Middle frontal gyrus (tissue), 1 donor: ENCODE measurements around the gene RELL2.
"Not testable (repeated sequence)": the region's sequence is repeated elsewhere in the genome, so short reads cannot be mapped to it uniquely, and the experiment has no call there.

Source experiments
- DNase-seq: peaks from one replicate; pipeline ENCODE4 v3.0.0-alpha.2; 2015; ENCODE audit warnings: low spot score; ENCODE audit errors: extremely low spot score

The RELL2 gene, protein sequence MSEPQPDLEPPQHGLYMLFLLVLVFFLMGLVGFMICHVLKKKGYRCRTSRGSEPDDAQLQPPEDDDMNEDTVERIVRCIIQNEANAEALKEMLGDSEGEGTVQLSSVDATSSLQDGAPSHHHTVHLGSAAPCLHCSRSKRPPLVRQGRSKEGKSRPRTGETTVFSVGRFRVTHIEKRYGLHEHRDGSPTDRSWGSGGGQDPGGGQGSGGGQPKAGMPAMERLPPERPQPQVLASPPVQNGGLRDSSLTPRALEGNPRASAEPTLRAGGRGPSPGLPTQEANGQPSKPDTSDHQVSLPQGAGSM

DNA sequence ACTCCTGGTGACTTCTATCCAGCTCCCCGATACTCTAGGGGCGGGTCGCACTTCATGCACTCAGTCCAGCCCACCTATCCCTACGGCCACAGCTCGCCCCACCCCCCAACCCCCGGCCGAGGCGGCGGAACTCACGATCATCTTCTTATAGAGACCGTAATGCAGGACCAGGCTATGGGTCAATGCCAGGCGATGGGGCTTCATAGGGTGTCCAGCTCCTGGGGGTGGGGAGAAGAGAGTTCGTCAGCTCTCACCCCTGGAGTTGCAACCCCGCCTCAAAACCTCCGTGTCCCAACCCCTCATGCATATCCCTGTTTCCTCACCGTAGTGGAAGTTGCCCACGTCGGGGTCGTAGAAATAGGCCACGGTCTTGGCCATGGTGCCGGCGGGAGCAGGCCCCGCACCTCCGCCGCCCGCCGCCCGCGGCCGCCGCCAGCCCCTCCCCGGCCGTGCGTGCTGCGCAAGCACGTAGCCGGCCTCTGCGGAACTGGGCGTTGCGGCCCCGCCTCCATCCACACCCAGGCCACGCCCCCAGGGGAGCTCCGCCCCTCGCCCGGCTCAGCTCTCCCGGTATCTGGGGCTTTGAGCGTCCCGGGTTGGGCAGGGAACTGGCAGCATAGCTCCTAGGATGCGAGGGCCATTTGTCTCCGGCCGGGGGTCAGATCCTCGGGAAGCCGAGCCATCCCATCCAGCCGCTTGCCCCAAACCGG lies at the start of gene RELL2, which contains the start of gene HDAC3:
RELL2 (plus strand) TSS at position 585 of the 710 bp plus-strand sequence. CDS start 1,229 bp downstream, outside the sequence.
HDAC3 (minus strand) TSS at position 437 of the 710 bp plus-strand sequence; CDS start at position 378, 59 bp downstream.
- peak; percentile 87 for DNase-seq

GRCh38 chr5:141590127-141590526 lies 46.7 kb upstream of the RELL2 start:
- no peak for DNase-seq

GRCh38 chr5:141596867-141597266 lies 39.9 kb upstream of the RELL2 start:
- no peak for DNase-seq

DNA sequence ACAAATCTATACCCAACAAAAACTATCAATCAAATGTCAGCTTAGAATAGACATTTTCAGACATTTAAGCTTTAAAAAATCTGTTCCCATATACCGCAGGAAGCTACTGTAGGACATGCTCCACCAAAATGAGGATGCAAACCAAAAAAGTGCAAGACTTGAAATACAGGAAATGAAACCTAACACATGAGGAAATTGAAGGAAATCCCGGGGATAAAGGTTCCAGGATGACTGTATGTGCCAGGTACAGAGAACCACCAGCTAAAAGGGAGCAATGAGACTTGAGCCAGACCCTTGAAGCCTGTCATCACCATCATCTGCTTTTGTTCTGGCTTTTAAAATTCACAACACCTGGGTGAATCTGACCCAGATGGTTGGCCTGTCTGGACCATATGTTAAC lies 39.4 kb upstream of the RELL2 start:
- DNase-seq = no peak

DNA sequence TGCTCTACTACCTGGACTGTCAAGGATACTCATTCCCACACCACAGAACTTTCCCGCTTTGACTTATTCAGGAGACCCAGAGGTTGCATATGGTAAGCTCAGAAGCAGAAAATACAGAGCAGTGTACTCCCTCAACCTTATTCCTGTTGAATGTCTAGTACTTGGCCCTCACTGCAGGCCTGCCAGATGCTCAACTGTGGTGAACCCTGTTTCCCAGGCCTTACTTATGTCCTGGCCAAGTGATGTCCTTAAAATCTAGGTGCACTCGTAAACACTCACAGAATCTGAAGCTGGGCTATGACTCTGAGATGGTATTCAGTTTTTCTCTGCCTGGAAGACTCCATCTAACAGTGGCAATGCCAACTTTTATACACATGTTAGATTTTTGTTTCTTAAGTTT lies 39.0 kb upstream of the RELL2 start:
- no peak for DNase-seq

GRCh38 chr5:141598391-141599345 lies 38.1 kb upstream of the RELL2 start:
- no peak for DNase-seq

DNA sequence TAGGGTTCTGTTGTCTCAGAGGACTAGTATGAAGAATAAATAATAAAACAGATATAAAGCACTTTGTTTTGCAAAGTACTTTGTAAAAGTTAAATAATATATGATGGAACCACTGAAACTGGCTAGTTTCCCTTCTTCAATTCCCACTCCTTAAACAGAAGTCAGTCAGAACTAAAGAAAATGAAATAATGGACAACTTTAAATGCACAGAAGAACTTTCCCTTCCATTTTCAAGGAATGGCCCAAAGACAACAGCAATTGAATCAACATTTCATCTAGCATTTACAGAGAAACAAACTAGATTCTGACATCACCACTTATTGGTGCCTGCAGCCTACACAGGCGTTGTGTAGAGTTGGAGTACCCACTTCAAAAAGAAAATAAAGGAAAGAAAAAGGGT lies 34.2 kb upstream of the RELL2 start:
- no peak for DNase-seq

- no peak for DNase-seq
These were observed 32.7 kb upstream of the RELL2 start for GRCh38 chr5:141603923-141604717.

DNA sequence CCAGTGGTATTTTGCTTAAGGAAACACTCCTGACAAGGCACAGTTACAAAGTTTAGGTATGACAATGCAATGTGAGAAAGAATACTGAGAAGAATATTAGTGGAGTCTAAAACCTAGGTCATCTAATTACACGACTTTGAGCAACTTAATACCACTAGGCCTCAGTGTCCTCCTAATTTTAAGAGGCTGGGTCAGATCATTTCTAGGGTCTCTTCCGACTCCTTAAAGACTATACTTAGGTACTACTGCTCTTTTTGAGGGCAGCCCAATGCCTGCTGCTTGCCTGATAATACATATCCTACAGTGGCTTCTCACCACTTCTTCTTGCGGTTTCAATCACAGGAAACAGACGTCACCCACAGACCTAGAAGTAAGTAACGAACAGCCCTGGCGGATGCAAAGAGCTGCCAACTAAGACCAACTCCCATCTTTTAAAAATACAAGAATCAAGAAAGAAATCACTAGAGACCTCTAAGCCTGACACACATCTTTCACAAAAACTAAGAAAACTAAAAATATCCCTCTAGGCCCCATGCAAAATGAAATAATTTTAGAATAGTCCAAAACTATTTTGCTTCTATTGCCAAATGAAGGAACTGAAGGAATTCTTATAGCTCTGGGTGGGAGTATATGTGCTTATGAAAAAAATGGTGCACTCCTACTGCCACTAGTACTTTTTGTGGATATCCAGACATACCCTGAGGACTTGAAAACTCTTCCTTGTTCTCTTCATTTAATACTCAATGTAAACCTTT lies 31.1 kb upstream of the RELL2 start:
- DNase-seq = no peak

DNA sequence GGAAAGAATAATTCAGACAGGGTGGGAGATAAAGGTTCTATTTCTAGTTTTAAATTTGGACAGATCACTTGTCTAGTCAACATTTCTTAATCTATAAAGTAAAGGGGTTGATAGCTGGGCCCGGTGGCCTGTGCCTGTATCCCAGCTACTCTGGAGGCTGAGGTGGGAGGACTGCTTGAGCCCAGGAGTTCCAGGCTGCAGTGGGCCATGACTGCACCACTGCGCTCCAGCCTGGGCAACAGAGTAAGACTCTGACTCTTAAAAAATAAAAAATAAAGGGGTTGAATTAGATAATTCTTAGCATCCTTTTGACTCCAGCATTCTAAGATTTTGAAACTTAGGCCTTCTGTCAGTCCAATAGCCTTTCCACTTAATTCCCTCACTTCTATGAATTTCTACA lies 28.8 kb upstream of the RELL2 start:
- no peak for DNase-seq

- no peak for DNase-seq
These were observed 28.2 kb upstream of the RELL2 start for GRCh38 chr5:141608557-141608956.

DNA sequence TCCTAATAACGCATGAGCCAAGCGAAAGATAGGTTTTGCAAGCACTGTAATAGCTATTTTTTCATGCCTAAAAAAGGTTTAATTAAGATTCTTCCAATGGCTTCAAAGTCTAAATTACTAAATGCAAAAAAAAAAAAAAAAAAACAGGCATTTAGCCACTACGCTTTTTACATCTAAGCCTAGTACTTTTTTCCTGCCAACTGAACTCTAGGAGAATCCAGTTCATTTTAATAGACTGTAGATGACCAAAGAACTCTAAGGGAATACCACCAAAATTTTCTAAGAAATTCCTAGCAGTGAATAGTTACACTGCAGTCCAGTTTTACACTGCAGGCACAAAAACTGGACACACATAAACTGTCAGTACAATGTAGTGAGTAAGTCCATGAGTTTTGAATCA lies 27.8 kb upstream of the RELL2 start:
- DNase-seq = no peak

GRCh38 chr5:141609921-141610320 lies 26.9 kb upstream of the RELL2 start:
- DNase-seq = not testable (repeated sequence)

DNA sequence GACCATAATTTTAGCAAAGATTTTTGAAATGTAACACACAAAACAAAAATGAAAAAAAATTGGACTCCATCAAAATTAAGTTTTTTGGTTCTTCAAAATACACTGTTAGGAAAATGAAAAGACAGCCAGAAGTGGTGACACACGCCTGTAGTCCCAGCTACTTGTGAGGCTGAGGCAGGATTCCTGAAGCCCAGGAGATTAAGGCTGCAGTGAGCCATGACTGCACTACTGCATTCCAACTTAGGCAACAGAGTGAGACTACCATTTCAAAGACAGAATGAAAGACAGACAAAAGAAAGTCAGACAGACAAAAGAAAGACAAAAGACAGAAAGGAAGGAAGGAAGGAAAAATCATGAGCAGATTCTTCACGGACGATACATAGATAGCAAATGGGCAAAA lies 25.5 kb upstream of the RELL2 start:
- DNase-seq = no peak

GRCh38 chr5:141613344-141613743 lies 23.5 kb upstream of the RELL2 start:
- no peak for DNase-seq

DNA sequence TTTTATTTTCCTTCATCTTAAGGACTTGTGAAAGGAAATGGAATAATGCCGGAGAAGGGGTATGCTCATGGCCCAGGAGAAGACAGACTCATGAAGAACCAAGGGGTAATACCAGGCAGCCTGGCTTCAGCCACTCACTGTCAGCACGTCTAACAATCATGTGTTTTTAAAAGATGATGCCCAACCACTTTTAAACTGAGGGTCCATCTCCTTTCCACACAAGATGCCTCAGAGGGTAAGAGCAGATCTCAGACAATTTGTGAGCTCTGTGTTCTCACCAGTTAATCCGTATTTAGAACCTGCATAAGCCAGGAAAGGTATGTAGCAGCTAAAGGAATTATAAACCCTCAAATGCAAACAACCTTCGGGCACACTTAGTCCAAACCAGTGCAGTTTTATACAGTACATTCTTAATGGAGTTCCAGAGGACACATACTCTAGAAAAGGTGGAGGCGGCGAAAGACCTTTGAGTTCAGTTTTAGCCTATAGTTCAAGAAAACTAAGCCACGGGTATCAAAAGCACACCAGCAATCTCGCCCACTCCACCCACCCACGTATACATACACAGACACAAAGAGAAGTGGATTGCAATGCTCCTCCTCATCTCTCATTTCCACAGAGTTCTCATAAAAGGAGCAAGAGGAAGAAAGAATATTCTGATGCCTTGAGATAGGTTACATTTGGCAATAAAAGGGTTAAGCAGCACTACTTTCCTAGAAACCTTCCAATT lies 20.6 kb upstream of the RELL2 start:
- no peak for DNase-seq

DNA sequence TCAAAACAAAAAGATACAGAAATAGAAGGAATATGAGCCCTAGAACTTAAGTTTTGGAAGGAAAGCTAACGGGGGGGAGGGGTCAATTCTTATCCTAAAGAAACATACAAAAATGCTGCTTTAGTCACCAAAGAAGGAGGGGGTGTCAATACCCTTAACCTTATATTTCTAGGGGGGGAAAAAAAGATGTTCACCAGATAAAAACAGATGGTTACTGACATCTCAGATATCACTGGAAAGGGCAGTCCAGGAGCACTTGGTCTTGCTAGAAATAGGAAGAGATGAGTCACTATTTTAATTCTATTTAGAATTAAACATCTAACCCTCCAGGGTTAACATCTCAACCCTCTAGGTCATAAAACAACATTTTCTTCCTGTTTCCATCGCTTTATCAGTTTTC lies 19.7 kb upstream of the RELL2 start:
- DNase-seq = no peak

GRCh38 chr5:141617682-141618029 lies 19.1 kb upstream of the RELL2 start:
- DNase-seq = no peak

DNA sequence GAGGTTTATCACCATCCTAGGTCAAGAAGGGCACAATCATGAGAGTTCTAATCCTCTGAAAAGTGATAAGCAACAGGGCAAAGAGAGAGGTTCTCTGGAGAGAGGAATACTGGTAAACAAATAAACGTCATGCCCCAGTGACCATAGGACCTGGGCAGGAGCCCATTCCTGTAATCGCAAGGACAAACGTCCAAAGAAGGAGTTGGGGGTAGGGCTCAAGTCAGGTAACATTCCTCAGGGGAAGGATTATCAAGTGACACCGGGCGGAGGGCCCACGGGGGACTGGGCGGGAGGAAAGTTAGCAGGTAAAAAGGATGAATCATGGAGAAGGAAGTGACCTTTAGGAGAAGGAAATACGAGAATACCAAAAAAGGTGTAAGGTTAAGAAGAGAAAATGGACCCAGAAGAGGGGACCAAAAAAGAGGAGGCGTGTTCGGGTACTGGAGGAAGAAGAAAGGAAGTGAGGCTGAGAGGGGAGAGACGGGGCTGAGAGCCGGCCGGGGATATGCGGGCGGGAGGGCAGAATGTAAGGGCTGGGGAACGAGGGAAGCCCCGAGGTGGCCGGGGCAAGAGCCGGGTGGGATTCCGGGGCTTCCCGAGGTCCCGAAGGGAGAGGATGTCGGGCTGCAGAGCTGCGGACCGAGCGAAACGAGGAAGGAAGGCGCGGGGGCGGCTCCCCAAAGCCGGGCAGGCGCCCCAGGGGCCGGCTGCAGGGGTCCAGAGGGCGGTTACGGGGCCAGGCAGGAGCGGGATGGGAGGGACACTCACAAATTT lies 18.6 kb upstream of the RELL2 start:
- DNase-seq = no peak
